Activated CD4-positive, alpha-beta T cell treated with anti-CD3 and anti-CD28 coated beads for 4 hours (primary cell): ENCODE results near the gene SLC30A1.
"Not testable (repeated sequence)": the region's sequence is repeated elsewhere in the genome, so short reads cannot be mapped to it uniquely, and the experiment has no call there.

ENCODE experiments used
- DNase-seq, 2 donors: peaks; one replicate each; pipeline ENCODE4 v3.0.0-alpha.2; 2020

The SLC30A1 gene

DNA sequence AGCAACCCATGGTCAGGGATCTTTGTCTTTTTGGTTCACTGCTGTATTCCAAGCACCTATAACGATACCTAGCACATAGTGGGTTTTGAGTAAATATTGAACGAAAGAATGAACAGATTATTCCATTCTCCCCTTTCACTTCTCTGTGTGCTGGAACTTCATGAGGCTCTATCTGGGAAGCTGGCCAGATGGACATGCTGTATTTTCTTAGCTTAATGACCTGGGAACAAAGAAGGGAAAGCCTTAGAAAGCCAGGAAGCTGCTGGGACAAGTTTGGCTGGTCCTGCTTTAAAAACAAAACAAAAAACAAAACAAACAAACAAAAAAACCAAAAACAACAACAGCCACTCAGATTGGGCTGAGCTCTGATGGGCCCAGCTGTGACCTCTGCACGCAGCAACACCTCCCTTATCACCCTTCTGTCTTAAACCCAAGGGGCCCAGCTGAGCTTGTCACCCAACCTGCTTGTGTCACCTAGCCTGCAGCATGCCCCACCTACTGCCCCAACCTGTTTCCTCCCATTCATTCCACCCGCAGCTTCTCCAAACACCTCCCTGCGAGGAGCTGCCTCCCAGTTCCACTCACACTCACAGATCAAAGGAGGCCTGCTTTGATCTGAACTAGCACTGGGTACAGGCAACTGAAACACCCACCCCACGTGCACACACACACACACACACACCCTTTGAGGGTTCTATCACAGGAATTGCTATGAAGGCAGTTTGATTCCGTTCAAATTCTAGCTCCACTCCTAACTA is 37.1 kb downstream of the SLC30A1 start:
- no peak for DNase-seq

DNA sequence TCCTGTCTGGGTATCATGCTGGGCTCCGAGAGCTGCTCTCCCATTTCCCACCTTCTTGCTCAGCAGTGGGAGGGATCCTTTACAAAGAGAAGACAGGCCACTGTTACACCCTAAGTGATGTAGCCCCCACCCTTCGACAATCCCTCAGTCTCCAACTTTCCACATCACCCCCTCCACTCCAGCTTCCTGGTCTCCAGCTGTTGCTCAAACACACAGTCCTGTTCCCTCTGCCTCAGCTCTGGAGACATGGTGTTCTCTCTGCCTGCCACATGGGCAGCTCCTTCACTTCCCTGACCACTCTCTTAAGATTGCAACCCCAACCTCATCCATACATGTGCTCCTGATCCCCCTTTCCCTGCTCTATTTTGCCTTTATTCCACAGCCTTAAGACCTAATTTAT is 37.7 kb downstream of the SLC30A1 start:
- DNase-seq: no peak

- DNase-seq: not testable (repeated sequence)
Measured at GRCh38 chr1:211540824-211541223, 38.1 kb downstream of the SLC30A1 start.

DNA sequence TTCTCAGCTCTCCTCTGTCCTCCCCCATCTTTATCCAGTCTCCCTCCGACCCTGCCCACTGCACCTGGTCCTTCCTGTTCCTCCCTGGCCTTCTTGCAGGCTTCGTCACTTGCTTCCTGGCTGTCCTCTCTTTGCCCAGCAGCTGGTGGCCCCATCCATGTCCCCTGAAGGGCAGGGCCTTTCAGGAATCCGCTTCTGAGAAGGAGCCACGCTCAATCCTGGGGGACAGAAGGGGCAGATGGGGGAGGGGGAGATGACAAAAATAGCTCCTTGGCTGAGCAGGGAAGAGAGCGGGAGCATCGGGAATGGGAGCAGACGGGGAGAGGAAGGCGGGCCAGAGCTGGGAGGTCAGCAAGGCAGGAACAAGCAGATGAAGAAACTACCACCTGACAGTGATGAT is 40.7 kb downstream of the SLC30A1 start:
- no peak for DNase-seq

- DNase-seq: no peak
Measured at GRCh38 chr1:211537253-211537652, 41.7 kb downstream of the SLC30A1 start.

GRCh38 chr1:211536606-211537005 is 42.4 kb downstream of the SLC30A1 start:
- no peak for DNase-seq

DNA sequence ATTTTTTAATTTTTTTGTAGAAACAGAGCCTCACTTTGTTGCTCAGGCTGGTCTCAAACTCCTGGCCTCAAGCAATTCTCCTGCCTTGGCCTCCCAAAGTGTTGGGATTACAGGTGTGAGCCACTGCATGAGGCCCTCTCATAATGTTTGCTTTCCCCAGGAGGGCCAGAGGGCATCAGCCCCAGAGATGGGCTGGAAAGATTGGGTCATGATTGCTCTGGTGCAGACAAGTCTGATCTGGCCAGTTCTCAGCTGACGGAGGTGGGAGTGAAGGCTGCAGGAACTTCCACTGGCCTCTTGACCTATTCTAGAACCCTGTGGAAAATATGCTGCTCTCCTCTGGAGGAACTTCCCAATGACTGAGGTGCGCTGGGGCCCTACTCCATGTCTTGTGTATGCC is 43.6 kb downstream of the SLC30A1 start:
- no peak for DNase-seq

- no peak for DNase-seq
Measured at GRCh38 chr1:211534545-211535291, 44.2 kb downstream of the SLC30A1 start.

- no peak for DNase-seq
Measured at GRCh38 chr1:211532088-211532444, 46.9 kb downstream of the SLC30A1 start.

DNA sequence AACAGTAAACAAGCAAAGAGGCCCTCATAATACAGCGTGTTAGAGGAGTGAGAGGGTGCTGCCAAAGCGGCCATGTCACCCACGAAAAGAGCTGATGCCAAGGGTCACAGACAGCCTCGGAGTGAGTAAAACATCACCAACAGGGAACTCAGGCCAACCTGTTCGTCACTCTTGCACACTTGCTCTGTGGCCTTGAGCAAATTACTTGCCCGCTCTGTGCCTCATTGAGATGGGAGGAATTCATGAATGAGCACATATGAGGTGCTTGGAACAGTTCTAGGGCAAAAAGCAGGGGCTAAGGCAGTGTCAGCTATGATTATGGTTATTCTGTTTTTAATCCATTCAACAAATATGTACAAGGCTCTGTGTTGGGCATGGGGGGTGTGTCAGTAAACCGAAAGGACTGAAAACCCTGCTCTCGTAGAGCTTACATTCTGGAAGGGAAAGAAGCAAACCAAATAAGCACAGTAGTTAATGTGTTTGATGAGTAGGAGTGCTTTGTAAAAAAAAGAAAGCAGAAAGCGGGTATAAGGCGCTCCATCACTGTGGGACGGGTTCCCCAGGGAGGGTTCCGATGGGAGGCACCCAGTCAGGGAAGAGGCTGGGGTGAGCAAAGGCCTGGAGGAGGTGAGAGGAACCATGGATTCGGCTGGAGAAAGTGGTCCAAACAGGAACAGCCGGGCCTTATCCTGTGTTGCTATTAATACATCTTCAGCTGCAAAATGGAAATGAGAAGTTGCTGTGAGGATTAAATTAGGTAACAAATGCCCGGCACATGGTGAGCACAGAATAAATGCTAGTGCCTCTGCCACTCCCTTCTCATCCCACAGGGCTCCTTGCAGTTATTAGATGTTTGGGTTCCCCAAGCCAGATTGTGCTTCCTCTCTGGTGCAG is 47.5 kb downstream of the SLC30A1 start:
- no peak for DNase-seq

- no peak for DNase-seq
Measured at GRCh38 chr1:211530102-211530501, 48.9 kb downstream of the SLC30A1 start.

GRCh38 chr1:211529453-211529852 is 49.5 kb downstream of the SLC30A1 start:
- no peak for DNase-seq

DNA sequence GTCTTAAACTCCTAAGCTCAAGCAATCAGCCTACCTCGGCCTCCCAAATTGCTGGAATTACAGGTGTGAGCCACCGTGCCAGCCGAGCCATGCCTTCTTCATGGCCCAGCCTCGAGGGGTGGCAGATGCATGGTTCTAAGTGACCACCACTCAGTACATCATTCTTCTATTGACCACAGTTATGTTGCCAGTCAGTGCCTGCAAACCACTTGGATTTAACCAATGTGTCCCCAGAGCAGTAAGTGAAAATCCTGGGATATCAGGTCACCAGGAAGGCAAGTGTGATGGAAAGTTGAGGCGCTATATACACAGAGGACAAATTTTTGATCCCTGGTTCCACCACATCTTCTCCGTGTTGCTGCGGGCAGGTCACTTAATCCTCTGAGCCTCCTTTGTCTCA is 50.0 kb downstream of the SLC30A1 start:
- DNase-seq: no peak

DNA sequence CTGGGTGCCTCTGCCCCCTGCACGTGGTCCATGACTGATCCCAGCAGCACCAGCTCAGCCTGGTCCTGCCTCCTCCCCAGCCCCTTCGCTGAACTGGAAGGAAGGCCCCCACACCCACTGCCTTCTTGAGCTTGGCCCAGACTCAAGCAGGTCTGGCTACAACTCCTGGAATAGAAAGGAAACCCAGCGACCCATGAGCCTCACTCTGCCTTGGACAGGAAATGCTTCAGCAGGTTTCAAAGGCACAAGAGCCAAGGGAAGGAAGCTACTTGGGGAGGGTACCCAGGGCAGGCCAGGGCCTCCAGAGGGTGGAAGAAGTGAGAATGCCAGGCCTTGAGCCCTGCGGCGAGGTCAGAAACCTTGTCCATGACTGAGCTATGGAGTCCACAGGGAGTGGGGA is 51.1 kb downstream of the SLC30A1 start:
- no peak for DNase-seq

DNA sequence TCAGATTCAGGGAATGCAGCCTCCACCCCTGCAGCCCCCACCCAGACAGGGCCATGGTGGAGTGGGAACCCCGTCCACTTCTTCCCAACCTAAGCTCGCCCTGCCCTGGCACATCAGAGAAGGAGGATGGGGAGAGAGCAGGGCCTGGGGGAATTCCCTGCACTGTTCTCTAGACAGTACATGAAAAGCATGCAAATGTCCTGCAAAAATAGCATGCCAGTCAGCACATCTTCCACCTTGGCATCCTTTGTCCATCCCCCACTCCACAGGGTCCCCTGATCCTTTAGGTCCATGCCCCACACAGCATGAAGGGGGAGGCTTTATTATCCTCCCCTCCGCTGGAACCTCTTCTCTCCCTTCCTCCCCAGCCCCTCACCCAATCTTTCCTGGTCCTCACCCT is 52.0 kb downstream of the SLC30A1 start:
- no peak for DNase-seq

DNA sequence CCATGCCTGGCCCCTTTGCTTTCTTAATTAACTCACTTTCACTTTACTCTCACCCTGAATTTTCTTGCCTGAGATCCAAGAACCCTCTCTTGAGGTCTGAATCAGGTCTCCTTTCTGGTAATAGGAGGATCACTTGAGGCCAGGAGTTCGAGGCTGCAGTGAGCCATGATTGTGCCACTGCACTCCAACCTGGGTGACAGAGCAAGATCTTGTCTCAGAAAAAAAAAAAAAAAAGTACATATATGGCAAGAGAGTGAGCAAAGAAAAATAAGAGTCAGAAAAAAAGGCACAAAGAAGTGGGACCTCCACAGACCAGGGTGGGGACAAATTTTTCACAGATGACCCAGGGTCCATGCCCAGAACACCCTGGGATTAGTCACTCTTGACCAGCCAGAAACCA is 52.9 kb downstream of the SLC30A1 start:
- no peak for DNase-seq

DNA sequence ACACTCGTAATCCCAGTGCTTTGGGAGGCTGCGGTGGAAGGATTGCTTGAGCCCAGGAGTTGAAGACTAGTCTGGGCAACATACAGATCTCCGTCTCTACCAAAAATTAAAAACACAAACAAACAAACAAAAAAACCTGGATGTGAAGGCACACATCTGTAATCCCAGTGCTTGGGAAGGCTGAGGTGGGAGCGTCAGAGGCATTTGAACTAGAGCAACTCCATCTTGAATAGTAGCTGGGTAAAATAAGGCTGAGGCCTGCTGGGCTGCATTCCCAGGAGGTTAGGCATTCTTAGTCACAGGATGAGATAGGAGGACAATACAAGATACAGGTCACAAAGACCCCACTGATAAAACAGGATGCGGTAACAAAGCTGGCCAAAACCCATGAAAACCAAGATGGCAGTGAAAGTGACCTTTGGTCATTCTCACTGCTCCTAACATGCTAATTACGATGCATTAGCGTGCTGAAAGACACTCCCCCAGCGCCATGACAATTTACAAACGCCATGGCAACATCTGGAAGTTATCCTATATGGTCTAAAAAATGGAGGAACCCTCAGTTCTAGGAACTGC is 53.8 kb downstream of the SLC30A1 start:
- no peak for DNase-seq

GRCh38 chr1:211524521-211524920 is 54.4 kb downstream of the SLC30A1 start:
- no peak for DNase-seq

- no peak for DNase-seq
Measured at GRCh38 chr1:211522804-211523203, 56.2 kb downstream of the SLC30A1 start.
